HG02943 (cell line): ENCODE measurements around the gene C3orf33.

Experiments
- ATAC-seq: cut with Tn5 transposase; IDR thresholded peaks from one replicate; pipeline ENCODE4 v1.9.1; 2021; ENCODE audit warnings: mild to moderate bottlenecking, low read depth, moderate library complexity; ENCODE audit not compliant: unreplicated experiment

Gene C3orf33

DNA sequence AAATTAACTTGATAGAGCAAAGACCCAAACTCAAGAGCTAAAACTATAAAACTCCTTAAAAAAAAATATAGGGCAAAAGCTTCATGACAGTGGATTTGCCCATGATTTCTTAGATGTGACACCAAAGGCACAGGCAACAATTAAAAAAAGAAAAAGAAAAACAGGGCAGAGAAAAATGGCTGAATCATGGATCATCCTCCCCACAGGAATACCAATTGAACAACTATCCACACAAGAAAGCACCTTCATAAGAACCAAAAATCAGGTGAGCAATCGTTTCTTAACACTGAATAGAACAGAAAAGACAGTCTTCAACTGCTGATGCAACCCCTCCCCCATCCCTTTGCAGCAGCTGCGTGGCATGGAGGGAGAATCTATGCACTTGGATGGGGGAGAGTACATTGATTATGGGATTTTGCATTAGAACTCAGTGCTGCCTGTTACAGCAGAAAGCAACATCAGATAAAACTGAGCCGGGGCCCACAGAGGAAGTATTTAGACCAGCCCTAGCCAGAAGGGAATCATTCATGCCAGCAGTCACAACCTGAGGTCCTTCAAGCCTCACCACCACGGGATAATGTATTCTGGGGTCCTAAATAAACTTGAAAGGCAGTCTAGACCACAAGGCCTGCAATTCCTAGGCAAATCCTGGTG lies 15.7 kb downstream of the C3orf33 start:
- ATAC-seq = no peak

DNA sequence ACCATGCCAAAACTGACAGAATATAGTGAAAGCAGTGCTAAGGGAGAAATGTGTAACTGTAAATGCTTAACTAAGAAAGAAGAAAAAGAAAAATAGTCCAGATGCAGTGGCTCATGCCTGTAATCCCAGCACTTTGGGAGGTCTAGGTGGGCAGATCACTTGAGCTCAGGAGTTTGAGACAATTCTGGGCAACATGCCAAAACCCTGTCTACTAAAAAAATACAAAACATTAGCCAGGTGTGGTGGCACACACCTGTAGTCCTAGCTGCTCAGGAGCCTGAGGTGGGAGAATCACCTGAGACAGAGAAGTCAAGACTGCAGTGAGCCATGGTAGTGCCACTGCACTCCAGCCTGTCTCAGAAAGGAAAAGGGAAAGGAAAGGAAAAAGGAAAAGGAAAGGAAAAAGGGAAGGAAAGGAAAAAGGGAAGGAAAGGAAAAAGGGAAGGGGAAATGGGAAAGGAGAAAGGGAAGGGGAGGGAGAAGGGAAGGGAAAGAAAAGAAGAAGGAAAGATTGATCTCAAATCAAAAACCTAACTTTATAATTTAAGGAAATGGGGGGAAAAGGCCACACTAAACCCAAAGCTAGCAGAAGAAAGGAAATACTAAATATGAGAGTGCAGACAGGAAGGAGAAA lies 20.3 kb downstream of the C3orf33 start:
- no peak for ATAC-seq

DNA sequence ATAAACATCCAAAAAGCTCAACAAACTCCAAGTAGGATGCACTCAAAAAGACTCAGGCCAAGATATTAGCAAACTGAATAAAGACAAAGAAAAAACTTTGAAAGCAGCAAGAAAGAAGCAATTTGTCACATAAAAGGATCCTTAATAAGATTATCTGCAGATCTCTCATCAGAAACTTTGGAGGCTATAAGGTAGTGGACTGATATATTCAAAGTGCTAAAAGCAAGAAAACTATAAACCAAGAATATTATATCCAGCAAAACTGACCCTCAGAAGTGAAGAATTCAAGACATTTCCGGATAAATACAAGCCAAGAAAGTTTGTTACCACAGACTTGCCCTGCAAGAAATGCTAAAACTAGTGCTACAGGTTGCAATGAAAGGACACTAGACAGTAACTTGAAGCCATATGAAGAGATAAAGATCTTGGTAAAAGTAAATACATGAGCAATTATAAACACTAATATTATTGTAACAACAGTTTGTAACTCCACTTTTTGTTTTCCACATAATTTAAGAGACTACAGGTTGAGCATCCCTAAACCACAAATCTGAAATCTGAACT lies 23.6 kb downstream of the C3orf33 start:
- ATAC-seq = no peak

DNA sequence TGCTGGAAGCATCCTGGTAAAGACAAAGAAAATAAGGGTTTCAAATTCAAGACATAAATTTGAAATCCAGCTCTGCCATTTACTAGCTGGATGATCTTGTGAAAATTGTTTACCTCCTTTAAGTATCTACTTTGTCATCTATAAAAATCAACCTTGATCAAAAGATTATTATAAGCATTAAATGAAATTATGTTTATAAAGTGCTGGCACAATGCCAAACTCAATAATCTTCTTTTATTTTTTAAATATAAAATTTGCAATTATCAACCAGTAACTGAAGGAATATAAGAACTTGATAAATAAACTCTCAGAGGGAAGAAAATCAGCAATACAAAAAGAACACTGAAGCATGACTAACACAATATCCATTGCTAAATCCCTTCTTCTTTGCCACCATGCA lies 25.8 kb downstream of the C3orf33 start:
- ATAC-seq = no peak

DNA sequence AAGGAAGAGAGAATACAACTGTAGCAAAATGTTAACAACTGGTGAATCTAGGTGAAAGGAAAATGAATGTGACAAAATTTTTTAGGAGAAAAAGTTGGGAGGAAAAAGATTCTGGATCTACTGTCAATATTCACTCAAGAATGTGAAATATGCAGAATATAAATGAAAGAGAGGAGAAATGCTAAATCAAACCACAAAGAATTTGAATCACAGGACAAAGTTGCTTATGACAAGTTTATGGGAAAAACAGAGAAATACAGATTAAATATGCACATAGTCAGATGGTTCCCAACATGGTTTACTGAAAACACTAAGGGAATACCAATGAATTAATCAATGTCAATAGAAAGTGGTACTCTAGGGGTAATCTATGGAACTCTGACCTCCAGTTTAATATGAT lies 27.6 kb downstream of the C3orf33 start:
- ATAC-seq = no peak

DNA sequence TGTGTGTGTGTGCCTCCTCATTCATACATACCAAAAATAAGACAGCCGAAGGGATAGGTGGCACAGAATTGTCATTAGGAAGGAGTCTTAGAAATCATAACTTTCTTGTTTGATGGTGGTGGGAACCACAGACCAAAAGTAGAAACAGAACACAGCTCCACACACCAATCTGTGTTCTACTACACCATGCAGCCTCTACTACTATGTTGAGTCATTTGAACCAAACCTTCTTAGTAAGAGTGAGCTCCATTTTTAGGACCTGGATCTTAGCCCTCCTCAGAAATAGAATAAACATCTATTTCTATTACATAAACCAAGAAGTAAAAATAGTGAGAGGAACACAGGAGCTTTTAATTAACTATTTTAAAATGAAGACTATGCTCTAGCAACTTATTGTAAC lies 33.3 kb downstream of the C3orf33 start:
- ATAC-seq = no peak

DNA sequence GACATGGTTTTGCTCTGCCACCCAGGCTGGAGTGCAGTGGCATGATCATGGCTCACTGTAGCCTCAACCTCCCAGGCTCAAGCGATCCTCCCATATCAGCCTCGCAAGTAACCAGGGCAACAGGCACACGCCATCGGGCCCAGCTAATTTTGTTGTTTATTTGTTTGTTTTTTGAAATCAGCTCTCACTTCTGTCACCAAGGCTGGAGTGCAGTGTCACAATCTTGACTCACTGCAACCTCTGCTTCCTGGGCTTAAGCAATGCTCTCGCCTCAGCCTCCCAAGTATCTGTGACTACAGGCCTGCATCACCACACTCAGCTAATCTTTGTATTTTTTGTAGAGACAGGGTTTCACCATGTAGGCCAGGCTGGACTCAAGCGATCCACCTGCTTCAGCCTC lies 35.0 kb downstream of the C3orf33 start:
- no peak for ATAC-seq

DNA sequence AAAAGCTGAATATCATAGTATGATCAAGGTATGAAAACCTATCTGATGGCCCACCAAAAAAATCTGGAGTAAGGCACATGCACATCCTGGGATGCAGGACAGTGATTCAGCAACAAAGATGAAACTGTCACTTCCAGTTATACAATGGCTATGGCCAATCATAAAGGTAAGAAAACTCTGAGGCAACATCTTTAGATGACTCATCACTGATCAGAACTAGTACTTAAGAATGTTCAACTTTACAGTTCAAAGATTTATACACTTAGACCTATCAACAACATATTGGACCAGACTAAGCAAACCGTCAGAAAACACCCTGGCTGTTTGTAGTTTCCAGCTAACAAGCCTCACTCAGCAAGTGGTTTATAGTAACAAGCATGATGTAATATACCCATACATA lies 39.9 kb downstream of the C3orf33 start:
- ATAC-seq = no peak

DNA sequence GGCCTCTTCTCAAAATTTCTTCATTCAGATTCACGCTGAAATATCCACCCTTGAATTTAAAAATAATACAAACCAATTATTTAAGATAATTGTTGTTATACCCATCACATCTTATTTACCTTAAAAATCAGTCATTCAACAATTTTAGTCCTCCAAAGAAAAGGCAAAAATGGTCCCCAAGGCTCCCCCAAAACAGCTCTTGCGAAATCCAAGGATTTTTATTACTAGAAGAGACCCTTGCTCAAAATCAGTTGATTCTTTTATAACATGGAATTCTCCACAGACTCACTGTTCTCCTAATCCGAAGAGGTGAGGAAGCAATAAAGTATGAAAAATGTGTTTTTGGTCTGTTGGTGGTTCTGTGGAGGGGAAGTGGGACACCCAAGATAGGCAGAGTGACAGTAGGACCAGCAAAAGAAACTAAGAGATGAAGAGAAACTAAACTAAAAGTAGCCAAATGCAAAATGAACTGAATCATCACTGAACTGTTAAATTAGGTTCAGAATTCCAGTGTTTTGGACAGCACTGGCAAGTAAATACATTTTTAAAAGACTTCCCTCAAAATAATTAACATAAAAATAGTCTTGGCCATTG lies 42.1 kb downstream of the C3orf33 start:
- no peak for ATAC-seq

DNA sequence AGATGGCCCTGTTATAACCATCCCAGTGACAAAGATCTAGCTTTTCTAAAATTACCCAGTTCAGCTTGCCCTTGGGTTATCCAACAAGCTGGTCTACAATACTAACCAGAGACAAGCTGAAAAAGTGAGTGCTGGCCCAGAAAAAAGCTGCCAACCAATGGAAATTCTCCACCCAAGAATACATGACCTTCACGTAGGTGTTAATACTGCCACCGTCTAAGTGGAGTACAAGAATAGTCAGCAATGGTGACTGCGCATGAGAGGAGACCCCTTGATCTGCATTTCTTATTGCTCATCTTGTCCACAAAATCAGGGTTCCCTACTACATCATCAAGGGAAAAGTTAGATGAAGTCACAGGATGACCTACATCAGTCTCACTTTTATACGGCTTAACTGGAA lies 45.4 kb downstream of the C3orf33 start:
- no peak for ATAC-seq

DNA sequence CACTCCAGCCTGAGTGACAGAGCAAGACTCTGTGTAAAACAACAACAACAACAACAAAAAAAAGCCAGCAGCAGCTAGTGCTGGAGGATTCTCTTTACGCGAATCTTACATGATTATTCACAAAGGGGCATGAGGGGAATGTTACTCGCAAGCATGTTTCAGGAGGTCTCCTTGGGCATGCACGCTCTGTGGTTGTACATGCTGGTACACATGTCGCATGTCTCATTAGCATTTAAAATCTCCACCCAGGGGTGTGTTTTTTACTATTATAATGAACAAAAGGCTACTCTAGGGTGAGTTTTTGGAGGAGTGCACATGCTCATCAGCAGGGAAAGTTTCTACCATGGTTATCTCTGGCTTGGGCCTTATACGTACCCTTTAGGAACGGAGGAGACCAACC lies 48.5 kb downstream of the C3orf33 start:
- no peak for ATAC-seq

DNA sequence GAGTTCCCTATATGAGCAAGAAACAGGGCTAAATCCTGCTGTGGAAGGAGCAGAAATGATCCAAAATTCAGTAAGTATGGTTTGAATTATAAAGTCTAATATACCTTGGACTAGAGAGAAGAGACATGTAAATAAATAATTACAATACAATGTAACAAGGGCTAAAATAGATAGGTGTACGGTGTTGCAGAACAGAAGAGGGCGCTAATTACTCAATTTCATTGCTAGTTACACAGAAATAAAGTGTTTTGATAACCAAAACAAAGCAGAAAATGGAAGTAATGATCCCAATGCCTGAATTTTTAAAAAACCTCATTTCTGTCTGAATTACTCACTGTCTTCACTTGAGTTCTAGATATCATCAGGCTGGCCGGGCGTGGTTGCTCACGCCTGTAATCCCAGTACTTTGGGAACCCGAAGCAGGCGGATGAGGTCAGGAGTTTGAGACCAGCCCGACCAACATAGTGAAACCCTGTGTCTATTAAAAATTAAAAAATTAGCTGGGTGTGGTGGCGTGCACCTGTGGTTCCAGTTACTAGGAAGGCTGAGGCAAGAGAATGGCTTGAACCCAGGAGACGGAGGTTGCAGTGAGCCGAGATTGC lies 52.9 kb downstream of the C3orf33 start:
- no peak for ATAC-seq

DNA sequence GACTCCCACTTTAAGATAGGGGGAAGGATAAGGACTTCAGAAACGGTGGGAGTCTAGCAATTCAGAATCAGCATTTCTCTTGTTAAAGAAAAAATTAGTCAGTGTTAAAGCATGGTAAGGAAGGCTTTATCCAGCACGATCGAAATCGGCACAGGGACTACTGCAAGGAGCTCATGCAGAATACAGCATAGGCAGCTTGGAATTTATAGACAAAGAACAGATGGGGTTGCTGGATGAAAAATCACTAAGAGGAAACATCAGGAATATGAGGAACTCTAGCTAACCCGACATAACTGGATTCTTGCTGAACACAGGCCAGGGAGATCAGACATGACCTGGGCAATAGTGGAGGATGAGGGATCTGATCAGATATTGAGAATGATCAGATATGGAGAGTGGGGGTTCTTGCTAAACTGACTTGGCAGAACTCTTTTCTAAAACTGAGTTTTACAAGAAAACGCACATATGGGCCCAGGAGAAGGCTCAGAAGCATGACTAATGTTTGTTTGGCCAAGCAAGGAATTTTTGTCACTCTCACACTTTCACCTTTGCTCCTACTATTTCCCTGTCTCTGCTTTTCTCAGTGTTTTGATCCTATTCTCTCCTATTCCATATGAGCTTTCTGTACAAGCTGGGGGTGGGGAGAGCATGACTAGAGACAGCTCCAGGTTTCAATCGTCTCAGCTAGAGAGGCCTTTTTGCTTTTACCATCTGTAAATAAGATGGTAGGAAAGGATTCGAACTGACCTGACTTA lies 57.3 kb downstream of the C3orf33 start:
- ATAC-seq = no peak

DNA sequence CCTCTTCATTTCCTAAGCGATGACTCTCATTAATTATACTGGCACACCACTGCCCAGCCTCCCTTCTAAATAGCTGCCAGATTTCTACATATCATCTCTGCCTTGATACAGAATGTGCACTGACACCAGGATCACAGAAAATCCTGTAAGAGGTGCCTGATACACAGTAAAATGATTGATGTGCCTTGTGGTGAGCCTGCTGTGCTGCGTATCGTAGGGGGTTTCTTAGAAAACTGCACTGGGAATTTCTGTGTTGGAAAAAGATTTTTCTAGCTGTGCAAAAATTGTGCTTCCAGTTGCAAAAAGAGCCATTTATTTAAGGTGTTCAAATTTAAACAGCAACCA lies 58.2 kb downstream of the C3orf33 start:
- no peak for ATAC-seq

DNA sequence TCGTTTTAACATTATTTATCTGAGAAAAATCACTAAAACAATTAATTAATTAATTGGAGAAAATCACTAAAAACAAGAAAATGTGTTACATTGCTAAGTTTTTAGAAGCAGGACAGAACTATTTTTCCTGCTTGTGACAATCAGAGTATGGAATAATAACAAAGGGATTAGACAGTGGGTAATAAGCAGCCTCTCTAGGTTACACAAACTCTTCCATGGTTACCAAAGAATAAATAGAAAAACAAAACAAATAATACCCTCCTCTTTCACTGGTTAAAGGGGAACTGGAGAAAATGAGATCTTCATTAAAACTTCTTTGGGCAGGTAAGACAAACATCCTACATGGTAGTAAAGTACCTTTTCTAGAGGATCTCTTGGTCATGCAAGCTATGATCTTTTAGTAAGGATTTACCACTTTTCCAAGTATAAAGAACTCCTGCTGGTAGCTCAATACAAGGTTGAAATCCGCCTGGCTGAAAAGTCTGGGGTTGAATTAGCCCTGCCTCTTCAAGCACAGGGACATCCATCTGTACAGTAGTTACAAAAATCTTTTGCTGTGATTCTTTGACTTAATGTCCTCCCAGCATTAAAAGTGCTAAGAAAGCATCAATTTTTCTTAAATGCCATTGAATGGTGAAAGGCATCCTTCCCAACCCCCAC lies 58.7 kb downstream of the C3orf33 start:
- no peak for ATAC-seq

DNA sequence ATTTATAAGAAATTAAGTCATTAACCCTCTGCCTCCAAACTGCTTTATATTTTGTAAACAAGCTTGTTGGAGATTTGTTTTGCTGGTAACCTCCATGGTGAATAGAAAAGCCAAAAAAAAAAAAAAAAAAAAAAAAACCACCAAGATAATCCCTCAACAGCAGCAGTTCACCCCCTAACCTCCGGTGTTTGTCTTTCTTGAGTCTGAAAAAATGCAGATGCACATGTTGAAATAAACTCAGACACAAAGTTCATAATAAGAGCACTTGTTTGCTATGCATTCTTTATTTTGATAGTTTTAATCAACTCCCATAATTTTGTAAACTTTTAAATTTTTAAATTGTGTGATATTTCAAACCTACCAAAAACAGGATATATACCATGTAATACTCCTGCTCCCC lies 59.4 kb downstream of the C3orf33 start:
- no peak for ATAC-seq

DNA sequence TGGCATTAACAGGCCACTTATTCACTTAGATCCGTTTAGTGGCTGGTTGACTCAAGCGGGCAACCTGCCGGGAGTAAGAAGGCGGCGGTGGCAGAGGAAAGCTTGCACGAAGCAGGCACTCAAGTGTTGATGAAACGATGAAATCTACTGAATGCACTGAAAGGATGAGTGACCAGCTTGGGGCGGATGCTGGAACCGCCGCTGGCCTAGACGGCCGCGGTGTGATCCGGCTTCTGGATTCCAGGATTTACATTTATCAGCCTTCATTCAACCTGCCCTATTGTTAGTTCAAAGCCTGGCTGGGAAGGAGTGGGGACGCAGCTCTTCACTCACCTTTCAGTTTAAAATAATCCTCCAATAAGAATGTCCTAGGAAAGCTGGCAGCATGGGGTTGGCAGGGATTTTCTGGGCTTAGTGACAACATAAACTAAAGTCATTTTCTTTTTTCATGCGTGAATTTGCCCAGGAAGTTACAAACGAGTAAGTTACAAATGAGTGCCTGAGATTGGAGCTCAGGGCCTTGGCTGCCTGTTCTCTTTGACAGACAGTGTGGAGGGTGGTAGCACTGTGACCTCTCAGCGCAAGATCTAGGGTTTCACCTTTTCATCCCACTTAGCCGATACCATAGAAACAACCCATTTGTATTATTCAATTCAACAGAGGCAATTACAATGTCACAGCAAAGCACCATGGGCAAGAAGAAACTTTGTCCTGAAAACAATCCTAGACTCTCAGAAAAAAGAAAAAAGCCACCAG lies 60.1 kb downstream of the C3orf33 start:
- no peak for ATAC-seq

DNA sequence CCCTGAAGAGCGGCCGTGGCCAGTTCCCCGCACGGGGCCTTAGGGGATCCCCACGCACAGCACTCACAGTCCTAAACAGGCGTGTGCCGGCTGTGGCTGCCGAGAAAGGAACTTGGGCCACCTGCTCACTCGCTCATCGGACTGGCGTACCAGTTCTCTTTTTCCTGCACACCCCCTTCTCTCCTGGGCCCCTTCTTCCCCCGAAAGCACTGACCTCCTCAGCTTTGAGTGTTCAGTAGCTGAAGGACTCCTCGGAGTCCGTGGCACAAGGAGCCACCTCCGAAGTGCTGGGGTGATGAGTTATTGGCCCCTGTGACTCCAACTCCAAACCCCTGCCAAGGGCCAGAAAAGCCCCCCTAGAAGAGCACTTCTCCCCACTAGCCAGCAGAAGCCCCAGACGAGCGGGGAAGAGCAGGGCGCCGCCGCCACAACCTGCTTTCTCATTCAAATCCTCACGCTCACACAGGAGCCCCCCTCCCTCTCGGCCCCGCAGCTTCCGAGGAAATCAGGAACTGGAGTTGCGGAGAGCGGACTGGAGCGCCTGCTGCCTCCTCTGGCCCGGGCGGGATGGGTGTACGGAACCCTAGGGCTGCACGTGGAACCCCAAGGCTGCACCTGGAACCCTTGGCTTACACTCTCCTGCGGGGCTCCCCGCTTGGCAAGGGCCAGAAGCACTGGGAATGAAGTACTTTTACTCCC lies 61.3 kb downstream of the C3orf33 start, which contains the start of gene PLCH1:
PLCH1 (minus strand) TSS at position 446 of the 699 bp plus-strand sequence. CDS start 40,847 bp downstream, outside the sequence.
- ATAC-seq = peak; percentile 52
